Subcutaneous adipose tissue (tissue), 4 donors: ENCODE results near the gene MAP3K10. TPM values are rescaled to one million over a fixed set of nuclear protein-coding genes. Genes with fewer than 3 reads are reported as not detected.

Experiments used
- CTCF ChIP-seq: fragments of 450-650 bp; IDR thresholded peaks from one replicate; pipeline ENCODE4 v1.5.1; 2016; ENCODE audit warnings: low read depth, mild to moderate bottlenecking, control low read depth, antibody characterized with exemption, moderate library complexity
- total RNA-seq, 4 donors: library from RNA; depleted of rRNA; stranded (reverse); fragments of >200 nt; gene quantifications; one replicate each; pipeline ENCODE4 v1.1.0, GENCODE V29; 2016

The MAP3K10 gene
- total RNA-seq, 4 donors from 2014 or later: 1.5 to 13.9 (median 4.1) TPM

- no peak for TF ChIP-seq CTCF
These were observed 48.4 kb downstream of the MAP3K10 start for GRCh38 chr19:40239415-40240226.

- TF ChIP-seq CTCF: no peak
These were observed 49.1 kb downstream of the MAP3K10 start for GRCh38 chr19:40240332-40240731.

- TF ChIP-seq CTCF: no peak
These were observed 50.0 kb downstream of the MAP3K10 start for GRCh38 chr19:40241125-40241808.

- TF ChIP-seq CTCF: no peak
These were observed 50.7 kb downstream of the MAP3K10 start for GRCh38 chr19:40241809-40242384.

- no peak for TF ChIP-seq CTCF
These were observed 51.3 kb downstream of the MAP3K10 start for GRCh38 chr19:40242480-40242879.

- TF ChIP-seq CTCF: no peak
These were observed 52.0 kb downstream of the MAP3K10 start for GRCh38 chr19:40243181-40243580.
